BE2C (cell line): ENCODE measurements around the gene ZDBF2.
A peak's percentile ranks its signal among the peaks of the same experiment; 100 is the strongest.
"Not testable (repeated sequence)": the region's sequence is repeated elsewhere in the genome, so short reads cannot be mapped to it uniquely, and the experiment has no call there.

Source experiments
- DNase-seq: peaks from one replicate; pipeline ENCODE4 v3.0.0-alpha.2; 2020
- H3K27me3 ChIP-seq: fragments of 250-450 bp; sonication (Bioruptor Pico); 2 replicates; pipeline ENCODE4 v1.5.1; 2020; ENCODE audit warnings: mild to moderate bottlenecking
- H3K36me3 ChIP-seq: fragments of 250-450 bp; sonication (Bioruptor Pico); 2 replicates; pipeline ENCODE4 v1.5.1; 2020; ENCODE audit warnings: mild to moderate bottlenecking
- H3K4me1 ChIP-seq: fragments of 250-450 bp; sonication (Bioruptor Pico); 2 replicates; pipeline ENCODE4 v1.5.1; 2020
- H3K4me3 ChIP-seq: 2 replicates; pipeline ENCODE4 v1.5.1; 2011; ENCODE audit warnings: low read depth, low read length
- H3K9me3 ChIP-seq: fragments of 250-450 bp; sonication (Bioruptor Pico); 2 replicates; pipeline ENCODE4 v1.5.1; 2020
- CTCF ChIP-seq: IDR thresholded peaks from 2 replicates; pipeline ENCODE4 v1.5.1; 2012; ENCODE audit warnings: mild to moderate bottlenecking, low read depth, low read length

Gene ZDBF2

GRCh38 chr2:206257350-206257749, 17.1 kb upstream of the ZDBF2 start:
- Histone ChIP-seq H3K36me3 (peaks cover 12% of the 10 kb centered on the region), H3K4me3 (no peak overlapping the region), H3K27me3 (no peaks in the 10 kb centered on the region), H3K4me1 (peaks cover 4% of the 10 kb centered on the region; the same call in 1 of the 2 replicates), H3K9me3 (no peaks in the 10 kb centered on the region)
- TF ChIP-seq CTCF = no peak
- DNase-seq = no peak

- no peak for TF ChIP-seq CTCF
- no peaks in the 10 kb centered on the region for H3K27me3 ChIP-seq
- no peaks in the 10 kb centered on the region for H3K9me3 ChIP-seq
- no peak overlapping the region for H3K4me3 ChIP-seq
- no peak for DNase-seq
- H3K36me3 ChIP-seq = peaks cover 12% of the 10 kb centered on the region
- peaks cover 4% of the 10 kb centered on the region; the same call in 1 of the 2 replicates for H3K4me1 ChIP-seq
Measured at GRCh38 chr2:206257861-206258260, 16.6 kb upstream of the ZDBF2 start.

- not testable (repeated sequence) for H3K4me1 ChIP-seq, DNase-seq, H3K4me3 ChIP-seq, H3K27me3 ChIP-seq, H3K9me3 ChIP-seq
- H3K36me3 ChIP-seq = peaks cover 12% of the 10 kb centered on the region
Measured at GRCh38 chr2:206258615-206259014, 15.8 kb upstream of the ZDBF2 start.

GRCh38 chr2:206259376-206260187, 14.9 kb upstream of the ZDBF2 start:
- Histone ChIP-seq H3K36me3 (peaks cover 12% of the 10 kb centered on the region), H3K9me3 (no peaks in the 10 kb centered on the region), H3K4me1 (peaks cover 4% of the 10 kb centered on the region; the same call in 1 of the 2 replicates), H3K27me3 (no peaks in the 10 kb centered on the region), H3K4me3 (no peak overlapping the region)
- no peak for TF ChIP-seq CTCF
- no peak for DNase-seq

- peak; percentile 69 for TF ChIP-seq CTCF
- no peaks in the 10 kb centered on the region for H3K27me3 ChIP-seq
- H3K4me1 ChIP-seq = peaks cover 5% of the 10 kb centered on the region
- no peak overlapping the region for H3K4me3 ChIP-seq
- no peaks in the 10 kb centered on the region for H3K9me3 ChIP-seq
- DNase-seq = no peak
- peaks cover 12% of the 10 kb centered on the region for H3K36me3 ChIP-seq
Measured at GRCh38 chr2:206260188-206261012, 14.1 kb upstream of the ZDBF2 start.

GRCh38 chr2:206263959-206264603, 10.4 kb upstream of the ZDBF2 start:
- no peaks in the 10 kb centered on the region for H3K27me3 ChIP-seq
- H3K4me3 ChIP-seq = no peak overlapping the region
- no peak for DNase-seq
- peaks cover 16% of the 10 kb centered on the region for H3K4me1 ChIP-seq
- no peaks in the 10 kb centered on the region for H3K9me3 ChIP-seq
- peaks cover 8% of the 10 kb centered on the region for H3K36me3 ChIP-seq
- no peak for TF ChIP-seq CTCF
